C4-2B (cell line): Measurements from ENCODE around the gene SLC8A1.

Experiments
- CTCF ChIP-seq: fragments of 450-650 bp; conservative IDR thresholded peaks from 2 replicates; pipeline ENCODE4 v1.5.1; 2017; ENCODE audit warnings: mild to moderate bottlenecking
- ZFX ChIP-seq: fragments of 450-650 bp; IDR thresholded peaks from 2 replicates; pipeline ENCODE4 v1.6.1; 2017

DNA sequence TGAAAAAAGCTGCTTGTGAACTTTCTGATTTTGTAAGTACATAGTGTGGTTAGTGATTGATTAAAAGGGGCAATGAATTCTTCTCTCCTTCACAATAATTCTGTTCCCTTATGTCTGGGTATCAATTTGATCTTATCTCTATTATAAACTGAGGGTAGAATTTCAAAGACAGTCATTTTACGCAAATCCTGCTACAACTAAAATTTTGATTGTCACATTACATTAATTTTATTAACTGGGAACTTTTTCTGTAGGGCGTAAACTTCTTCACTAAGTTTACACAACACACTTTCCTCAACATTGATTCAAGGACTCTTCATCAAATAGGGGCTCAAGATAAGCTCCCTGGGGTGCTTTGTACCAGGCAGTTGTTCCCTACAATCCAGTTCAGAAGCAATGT, 5.0 kb upstream of the SLC8A1 start:
- no peak for TF ChIP-seq CTCF
- TF ChIP-seq ZFX: no peak
